ENCODE results near the gene SLC10A3. TPM values are rescaled to one million over a fixed set of nuclear protein-coding genes. Genes with fewer than 3 reads are reported as not detected.

SLC10A3 gene
- total RNA-seq, 2 experiments from 2014 or later, result 29.1 to 30.8 TPM

GRCh38 chrX:154481195-154481594 lies 9.2 kb downstream of the SLC10A3 start:
- peaks cover 15% of the 10 kb centered on the region for H3K36me3 Mint-ChIP-seq (ENCODE audit: low read depth)
- no peak overlapping the region for H3K27ac Mint-ChIP-seq
- ATAC-seq (no peak), DNase-seq (no peak)
- H3K27me3 Mint-ChIP-seq (ENCODE audit: low read depth), result no peaks in the 10 kb centered on the region
- no peak overlapping the region for H3K4me3 Mint-ChIP-seq
- POLR2A ChIA-PET, result interaction anchor here (1.0 kb wide), 1 partner anchor 9 kb away, joined by 3 read pairs; the partner anchor contains the start of gene SLC10A3
- CTCF ChIA-PET, result interaction anchor here (1.6 kb wide), 1 partner anchor 82 kb away, joined by 6 read pairs; the partner anchor contains the start of gene RPL10
- H3K4me1 Mint-ChIP-seq (ENCODE audit: low read depth), result peaks cover 39% of the 10 kb centered on the region
- no peaks in the 10 kb centered on the region for H3K9me3 Mint-ChIP-seq (ENCODE audit: insufficient read depth)

- H3K27ac Mint-ChIP-seq, result peak within 1 kb of the TSS; percentile 94
- peaks cover 12% of the 10 kb centered on the region for H3K36me3 Mint-ChIP-seq (ENCODE audit: low read depth)
- ATAC-seq (peak; percentile 95), DNase-seq (peak; percentile 95)
- CTCF ChIA-PET, result no interaction called here
- peak within 1 kb of the TSS; percentile 79 for H3K4me3 Mint-ChIP-seq
- POLR2A ChIA-PET, result interaction anchor here (1.0 to 1.1 kb wide), 2 partner anchors 24 to 80 kb away, joined by 3 to 4 read pairs; no protein-coding TSS in a partner anchor
- no peaks in the 10 kb centered on the region for H3K9me3 Mint-ChIP-seq (ENCODE audit: insufficient read depth)
- no peaks in the 10 kb centered on the region for H3K27me3 Mint-ChIP-seq (ENCODE audit: low read depth)
- peaks cover 35% of the 10 kb centered on the region for H3K4me1 Mint-ChIP-seq (ENCODE audit: low read depth)
Measured at GRCh38 chrX:154478728-154479622, 11.5 kb downstream of the SLC10A3 start, which contains the start of gene LAGE3. TSS of gene LAGE3 (minus strand) at chrX:154479281. CDS start at chrX:154478915, 366 bp downstream.

- DNase-seq, result no peak
- Mint-ChIP-seq H3K9me3 (ENCODE audit: insufficient read depth) (no peaks in the 10 kb centered on the region), H3K36me3 (ENCODE audit: low read depth) (peaks cover 11% of the 10 kb centered on the region), H3K27me3 (ENCODE audit: low read depth) (no peaks in the 10 kb centered on the region), H3K4me3 (peak overlapping the region; percentile 79), H3K27ac (peak overlapping the region; percentile 81), H3K4me1 (ENCODE audit: low read depth) (peaks cover 26% of the 10 kb centered on the region)
- POLR2A ChIA-PET, result interaction anchor here (1.0 to 1.7 kb wide), 5 partner anchors 11 to 79 kb away, joined by 3 to 4 read pairs (median 3); partner anchors contain the start of gene SLC10A3
- CTCF ChIA-PET, result interaction anchor here (1.0 kb wide), 1 partner anchor 49 kb away, joined by 3 read pairs; no protein-coding TSS in a partner anchor
- no peak for ATAC-seq
Measured at GRCh38 chrX:154477891-154478477, 12.4 kb downstream of the SLC10A3 start.

GRCh38 chrX:154476821-154477220 lies 13.6 kb downstream of the SLC10A3 start:
- peaks cover 13% of the 10 kb centered on the region for H3K36me3 Mint-ChIP-seq (ENCODE audit: low read depth)
- ChIA-PET CTCF (interaction anchor here (0.9 to 1.0 kb wide), 2 partner anchors 50 to 58 kb away, joined by 3 read pairs; no protein-coding TSS in a partner anchor), POLR2A (interaction anchor here (0.7 to 1.7 kb wide), 3 partner anchors 14 to 23 kb away, joined by 3 to 4 read pairs (median 3); partner anchors contain the start of gene SLC10A3)
- H3K4me1 Mint-ChIP-seq (ENCODE audit: low read depth), result peaks cover 23% of the 10 kb centered on the region
- H3K9me3 Mint-ChIP-seq (ENCODE audit: insufficient read depth), result no peaks in the 10 kb centered on the region
- no peak overlapping the region for H3K27ac Mint-ChIP-seq
- DNase-seq (no peak), ATAC-seq (no peak)
- H3K27me3 Mint-ChIP-seq (ENCODE audit: low read depth), result no peaks in the 10 kb centered on the region
- H3K4me3 Mint-ChIP-seq, result no peak overlapping the region

GRCh38 chrX:154473683-154474082 lies 16.7 kb downstream of the SLC10A3 start:
- no peak overlapping the region for H3K4me3 Mint-ChIP-seq
- ChIA-PET CTCF (no interaction called here), POLR2A (no interaction called here)
- H3K9me3 Mint-ChIP-seq (ENCODE audit: insufficient read depth), result no peaks in the 10 kb centered on the region
- peaks cover 16% of the 10 kb centered on the region for H3K36me3 Mint-ChIP-seq (ENCODE audit: low read depth)
- no peaks in the 10 kb centered on the region for H3K27me3 Mint-ChIP-seq (ENCODE audit: low read depth)
- H3K4me1 Mint-ChIP-seq (ENCODE audit: low read depth), result peaks cover 16% of the 10 kb centered on the region
- ATAC-seq (no peak), DNase-seq (no peak)
- H3K27ac Mint-ChIP-seq, result peak overlapping the region; percentile 28

- no peaks in the 10 kb centered on the region for H3K9me3 Mint-ChIP-seq (ENCODE audit: insufficient read depth)
- peak overlapping the region; percentile 28 for H3K27ac Mint-ChIP-seq
- DNase-seq (no peak), ATAC-seq (peak; percentile 21)
- ChIA-PET POLR2A (interaction anchor here (0.7 kb wide), 1 partner anchor 116 kb away, joined by 3 read pairs; no protein-coding TSS in a partner anchor), CTCF (no interaction called here)
- no peaks in the 10 kb centered on the region for H3K27me3 Mint-ChIP-seq (ENCODE audit: low read depth)
- peaks cover 16% of the 10 kb centered on the region for H3K36me3 Mint-ChIP-seq (ENCODE audit: low read depth)
- H3K4me3 Mint-ChIP-seq, result no peak overlapping the region
- peaks cover 16% of the 10 kb centered on the region for H3K4me1 Mint-ChIP-seq (ENCODE audit: low read depth)
Measured at GRCh38 chrX:154472685-154473632, 17.5 kb downstream of the SLC10A3 start.

- DNase-seq, result no peak
- peaks cover 8% of the 10 kb centered on the region for H3K4me1 Mint-ChIP-seq (ENCODE audit: low read depth)
- H3K27me3 Mint-ChIP-seq (ENCODE audit: low read depth), result no peaks in the 10 kb centered on the region
- H3K9me3 Mint-ChIP-seq (ENCODE audit: insufficient read depth), result no peaks in the 10 kb centered on the region
- ChIA-PET POLR2A (interaction anchor here (0.7 kb wide), 1 partner anchor 115 kb away, joined by 3 read pairs; no protein-coding TSS in a partner anchor), CTCF (no interaction called here)
- H3K36me3 Mint-ChIP-seq (ENCODE audit: low read depth), result peaks cover 16% of the 10 kb centered on the region
- no peak for ATAC-seq
- H3K4me3 Mint-ChIP-seq, result no peak overlapping the region
- H3K27ac Mint-ChIP-seq, result no peak overlapping the region
Measured at GRCh38 chrX:154471839-154472684, 18.4 kb downstream of the SLC10A3 start.

GRCh38 chrX:154470914-154471568 lies 19.4 kb downstream of the SLC10A3 start:
- Mint-ChIP-seq H3K27me3 (ENCODE audit: low read depth) (no peaks in the 10 kb centered on the region), H3K36me3 (ENCODE audit: low read depth) (peaks cover 14% of the 10 kb centered on the region), H3K4me3 (no peak overlapping the region), H3K27ac (no peak overlapping the region), H3K9me3 (ENCODE audit: insufficient read depth) (no peaks in the 10 kb centered on the region), H3K4me1 (ENCODE audit: low read depth) (no peaks in the 10 kb centered on the region)
- DNase-seq, result no peak
- ChIA-PET CTCF (no interaction called here), POLR2A (no interaction called here)
- no peak for ATAC-seq

GRCh38 chrX:154470434-154470833 lies 20.0 kb downstream of the SLC10A3 start:
- H3K4me3 Mint-ChIP-seq, result no peak overlapping the region
- DNase-seq (no peak), ATAC-seq (no peak)
- H3K9me3 Mint-ChIP-seq (ENCODE audit: insufficient read depth), result no peaks in the 10 kb centered on the region
- H3K36me3 Mint-ChIP-seq (ENCODE audit: low read depth), result peaks cover 15% of the 10 kb centered on the region
- ChIA-PET POLR2A (interaction anchor here (0.6 kb wide), 1 partner anchor 570 kb away, joined by 3 read pairs; no protein-coding TSS in a partner anchor), CTCF (no interaction called here)
- no peaks in the 10 kb centered on the region for H3K4me1 Mint-ChIP-seq (ENCODE audit: low read depth)
- H3K27ac Mint-ChIP-seq, result no peak overlapping the region
- H3K27me3 Mint-ChIP-seq (ENCODE audit: low read depth), result no peaks in the 10 kb centered on the region

GRCh38 chrX:154469880-154470279 lies 20.5 kb downstream of the SLC10A3 start:
- no peaks in the 10 kb centered on the region for H3K4me1 Mint-ChIP-seq (ENCODE audit: low read depth)
- CTCF ChIA-PET, result no interaction called here
- H3K27me3 Mint-ChIP-seq (ENCODE audit: low read depth), result no peaks in the 10 kb centered on the region
- H3K9me3 Mint-ChIP-seq (ENCODE audit: insufficient read depth), result no peaks in the 10 kb centered on the region
- DNase-seq (no peak), ATAC-seq (no peak)
- no peak overlapping the region for H3K27ac Mint-ChIP-seq
- H3K36me3 Mint-ChIP-seq (ENCODE audit: low read depth), result peaks cover 17% of the 10 kb centered on the region
- POLR2A ChIA-PET, result no interaction called here
- no peak overlapping the region for H3K4me3 Mint-ChIP-seq
